SK-N-SH treated with all-trans-retinoic acid at 6 μM for 48 hours (cell line): ENCODE measurements around the gene OR13A1.
"Not testable (repeated sequence)": the region's sequence is repeated elsewhere in the genome, so short reads cannot be mapped to it uniquely, and the experiment has no call there.

ENCODE experiments used
- ATAC-seq: fragments of 200-7000 bp; cut with Tn5 transposase; 3 replicates; pipeline ENCODE4 v1.9.1; 2020; ENCODE audit warnings: mild to moderate bottlenecking, moderate library complexity
- ARNTL ChIP-seq: fragments of 450-650 bp; formaldehyde crosslinking; IDR thresholded peaks from 2 replicates; pipeline ENCODE4 v1.5.0; 2020; ENCODE audit warnings: low read depth, mild to moderate bottlenecking, moderate library complexity, borderline replicate concordance
- BACH2 ChIP-seq: fragments of 250-450 bp; sonication (Bioruptor Pico); IDR thresholded peaks from 2 replicates; pipeline ENCODE4 v1.9.0; 2021; ENCODE audit warnings: mild to moderate bottlenecking, borderline replicate concordance
- CSDC2 ChIP-seq: fragments of 250-450 bp; sonication (Bioruptor Pico); IDR thresholded peaks from 2 replicates; pipeline ENCODE4 v1.5.0; 2020; ENCODE audit warnings: mild to moderate bottlenecking, moderate library complexity
- ESRRG ChIP-seq: fragments of 250-450 bp; sonication (Bioruptor Pico); IDR thresholded peaks from 2 replicates; pipeline ENCODE4 v1.6.1; 2021; ENCODE audit warnings: mild to moderate bottlenecking
- GLIS3 ChIP-seq: fragments of 250-450 bp; sonication (Bioruptor Pico); IDR thresholded peaks from 2 replicates; pipeline ENCODE4 v1.5.0; 2020; ENCODE audit warnings: mild to moderate bottlenecking, moderate library complexity
- ISL1 ChIP-seq: fragments of 250-450 bp; sonication (Bioruptor Pico); IDR thresholded peaks from 2 replicates; pipeline ENCODE4 v2.1.2; 2022; ENCODE audit warnings: mild to moderate bottlenecking, moderate library complexity
- OSR1 ChIP-seq: fragments of 250-450 bp; sonication (Bioruptor Pico); IDR thresholded peaks from 2 replicates; pipeline ENCODE4 v1.8.0; 2022; ENCODE audit warnings: moderate library complexity, mild to moderate bottlenecking, inconsistent platforms
- RARB ChIP-seq: fragments of 250-450 bp; sonication (Bioruptor Pico); IDR thresholded peaks from 2 replicates; pipeline ENCODE4 v1.8.0; 2021; ENCODE audit warnings: mild to moderate bottlenecking, moderate library complexity
- SNAI2 ChIP-seq: fragments of 250-450 bp; sonication (Bioruptor Pico); IDR thresholded peaks from 2 replicates; pipeline ENCODE4 v1.5.0; 2020; ENCODE audit warnings: mild to moderate bottlenecking, moderate library complexity
- TCF4 ChIP-seq: fragments of 250-450 bp; sonication (Bioruptor Pico); IDR thresholded peaks from 2 replicates; pipeline ENCODE4 v1.8.0; 2021; ENCODE audit warnings: mild to moderate bottlenecking, moderate library complexity, borderline replicate concordance
- TOX ChIP-seq: fragments of 250-450 bp; sonication (Bioruptor Pico); IDR thresholded peaks from 2 replicates; pipeline ENCODE4 v1.8.0; 2021; ENCODE audit warnings: mild to moderate bottlenecking, moderate library complexity, borderline replicate concordance
- ZC3H10 ChIP-seq: fragments of 250-450 bp; sonication (Bioruptor Pico); IDR thresholded peaks from 2 replicates; pipeline ENCODE4 v1.5.1; 2021; ENCODE audit warnings: mild to moderate bottlenecking, moderate library complexity
- ZFP3 ChIP-seq: fragments of 250-450 bp; sonication (Bioruptor Pico); IDR thresholded peaks from 2 replicates; pipeline ENCODE4 v1.5.0; 2020; ENCODE audit warnings: mild to moderate bottlenecking, moderate library complexity
- ZFP30 ChIP-seq: fragments of 450-650 bp; formaldehyde crosslinking; IDR thresholded peaks from 2 replicates; pipeline ENCODE4 v1.5.0; 2022; ENCODE audit warnings: mild to moderate bottlenecking, moderate library complexity
- ZNF565 ChIP-seq: fragments of 450-650 bp; formaldehyde crosslinking; conservative IDR thresholded peaks from 2 replicates; pipeline ENCODE4 v1.5.0; 2020; ENCODE audit warnings: low read depth, mild to moderate bottlenecking, moderate library complexity
- ZNF70 ChIP-seq: fragments of 450-650 bp; formaldehyde crosslinking; IDR thresholded peaks from 2 replicates; pipeline ENCODE4 v1.5.0; 2020; ENCODE audit warnings: mild to moderate bottlenecking, moderate library complexity
- ZNF8 ChIP-seq: fragments of 450-650 bp; formaldehyde crosslinking; IDR thresholded peaks from 2 replicates; pipeline ENCODE4 v1.5.0; 2020; ENCODE audit warnings: mild to moderate bottlenecking, moderate library complexity
- TF ChIP-seq, protein P1 (sequence below): fragments of 250-450 bp; sonication (Bioruptor Pico); IDR thresholded peaks from 2 replicates; pipeline ENCODE4 v1.8.0; 2021; ENCODE audit warnings: low read depth, mild to moderate bottlenecking, moderate library complexity, borderline replicate concordance
- TF ChIP-seq, protein P2 (sequence below): fragments of 250-450 bp; sonication (Bioruptor Pico); IDR thresholded peaks from 2 replicates; pipeline ENCODE4 v1.5.1; 2021; ENCODE audit warnings: mild to moderate bottlenecking, moderate library complexity
- TF ChIP-seq, protein P3 (sequence below): fragments of 250-450 bp; sonication (Bioruptor Pico); IDR thresholded peaks from 2 replicates; pipeline ENCODE4 v1.8.0; 2020; ENCODE audit warnings: mild to moderate bottlenecking, moderate library complexity, borderline replicate concordance
- TF ChIP-seq, protein P4 (sequence below): fragments of 250-450 bp; sonication (Bioruptor Pico); IDR thresholded peaks from 2 replicates; pipeline ENCODE4 v1.5.1; 2020; ENCODE audit warnings: low read depth, mild to moderate bottlenecking, moderate library complexity
- TF ChIP-seq, protein P5 (sequence below): fragments of 250-450 bp; sonication (Bioruptor Pico); IDR thresholded peaks from 2 replicates; pipeline ENCODE4 v1.5.0; 2020; ENCODE audit warnings: mild to moderate bottlenecking, moderate library complexity

OR13A1 gene

DNA sequence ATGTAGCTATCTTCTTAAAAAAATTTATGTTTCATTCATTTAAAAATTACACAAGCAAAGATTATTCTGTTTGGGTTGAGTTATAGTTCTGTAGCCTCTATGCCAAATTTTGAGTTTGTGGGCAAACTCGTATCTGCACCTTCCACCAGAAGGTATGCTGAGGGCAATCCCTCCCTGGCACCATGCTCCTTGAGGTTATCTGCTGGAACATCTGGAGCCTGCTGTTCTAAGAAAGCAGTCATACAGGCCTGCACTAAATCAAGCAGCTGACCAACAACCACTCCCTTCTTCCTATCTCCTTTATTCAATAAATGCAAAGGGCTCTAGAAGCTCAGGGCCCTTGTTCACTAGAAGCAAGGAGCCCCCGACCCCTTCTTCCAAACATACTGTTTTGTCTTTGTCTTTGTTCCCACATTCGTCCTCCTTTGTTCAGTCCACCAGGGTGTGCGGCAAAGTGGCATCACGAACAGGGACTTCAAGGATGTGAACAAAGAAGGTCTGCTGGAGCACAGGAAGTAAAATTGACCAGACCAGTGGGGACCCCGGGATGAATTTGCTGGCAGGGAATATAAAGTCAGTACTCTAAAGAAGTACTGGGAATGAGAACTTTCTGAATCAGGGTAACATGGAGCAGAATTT, 36.4 kb downstream of the OR13A1 start:
- ATAC-seq = no peak
- no peak for TF ChIP-seq OSR1 (CRISPR knock-in tag)
- TF ChIP-seq, protein P1, sequence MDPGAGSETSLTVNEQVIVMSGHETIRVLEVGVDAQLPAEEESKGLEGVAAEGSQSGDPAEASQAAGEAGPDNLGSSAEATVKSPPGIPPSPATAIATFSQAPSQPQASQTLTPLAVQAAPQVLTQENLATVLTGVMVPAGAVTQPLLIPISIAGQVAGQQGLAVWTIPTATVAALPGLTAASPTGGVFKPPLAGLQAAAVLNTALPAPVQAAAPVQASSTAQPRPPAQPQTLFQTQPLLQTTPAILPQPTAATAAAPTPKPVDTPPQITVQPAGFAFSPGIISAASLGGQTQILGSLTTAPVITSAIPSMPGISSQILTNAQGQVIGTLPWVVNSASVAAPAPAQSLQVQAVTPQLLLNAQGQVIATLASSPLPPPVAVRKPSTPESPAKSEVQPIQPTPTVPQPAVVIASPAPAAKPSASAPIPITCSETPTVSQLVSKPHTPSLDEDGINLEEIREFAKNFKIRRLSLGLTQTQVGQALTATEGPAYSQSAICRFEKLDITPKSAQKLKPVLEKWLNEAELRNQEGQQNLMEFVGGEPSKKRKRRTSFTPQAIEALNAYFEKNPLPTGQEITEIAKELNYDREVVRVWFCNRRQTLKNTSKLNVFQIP (CRISPR knock-in tag) = no peak
- TF ChIP-seq TOX (CRISPR knock-in tag) = no peak
- no peak for TF ChIP-seq ZC3H10 (CRISPR knock-in tag)
- no peak for TF ChIP-seq ESRRG (CRISPR knock-in tag)
- no peak for TF ChIP-seq ZNF565
- TF ChIP-seq CSDC2 = no peak
- TF ChIP-seq RARB (CRISPR knock-in tag) = no peak
- no peak for TF ChIP-seq ARNTL (CRISPR knock-in tag)
- TF ChIP-seq ZNF8 = no peak
- no peak for TF ChIP-seq BACH2 (CRISPR knock-in tag)
- TF ChIP-seq, protein P2, sequence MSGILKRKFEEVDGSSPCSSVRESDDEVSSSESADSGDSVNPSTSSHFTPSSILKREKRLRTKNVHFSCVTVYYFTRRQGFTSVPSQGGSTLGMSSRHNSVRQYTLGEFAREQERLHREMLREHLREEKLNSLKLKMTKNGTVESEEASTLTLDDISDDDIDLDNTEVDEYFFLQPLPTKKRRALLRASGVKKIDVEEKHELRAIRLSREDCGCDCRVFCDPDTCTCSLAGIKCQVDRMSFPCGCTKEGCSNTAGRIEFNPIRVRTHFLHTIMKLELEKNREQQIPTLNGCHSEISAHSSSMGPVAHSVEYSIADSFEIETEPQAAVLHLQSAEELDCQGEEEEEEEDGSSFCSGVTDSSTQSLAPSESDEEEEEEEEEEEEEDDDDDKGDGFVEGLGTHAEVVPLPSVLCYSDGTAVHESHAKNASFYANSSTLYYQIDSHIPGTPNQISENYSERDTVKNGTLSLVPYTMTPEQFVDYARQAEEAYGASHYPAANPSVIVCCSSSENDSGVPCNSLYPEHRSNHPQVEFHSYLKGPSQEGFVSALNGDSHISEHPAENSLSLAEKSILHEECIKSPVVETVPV = no peak
- TF ChIP-seq ZNF70 (CRISPR knock-in tag) = no peak
- TF ChIP-seq, protein P3, sequence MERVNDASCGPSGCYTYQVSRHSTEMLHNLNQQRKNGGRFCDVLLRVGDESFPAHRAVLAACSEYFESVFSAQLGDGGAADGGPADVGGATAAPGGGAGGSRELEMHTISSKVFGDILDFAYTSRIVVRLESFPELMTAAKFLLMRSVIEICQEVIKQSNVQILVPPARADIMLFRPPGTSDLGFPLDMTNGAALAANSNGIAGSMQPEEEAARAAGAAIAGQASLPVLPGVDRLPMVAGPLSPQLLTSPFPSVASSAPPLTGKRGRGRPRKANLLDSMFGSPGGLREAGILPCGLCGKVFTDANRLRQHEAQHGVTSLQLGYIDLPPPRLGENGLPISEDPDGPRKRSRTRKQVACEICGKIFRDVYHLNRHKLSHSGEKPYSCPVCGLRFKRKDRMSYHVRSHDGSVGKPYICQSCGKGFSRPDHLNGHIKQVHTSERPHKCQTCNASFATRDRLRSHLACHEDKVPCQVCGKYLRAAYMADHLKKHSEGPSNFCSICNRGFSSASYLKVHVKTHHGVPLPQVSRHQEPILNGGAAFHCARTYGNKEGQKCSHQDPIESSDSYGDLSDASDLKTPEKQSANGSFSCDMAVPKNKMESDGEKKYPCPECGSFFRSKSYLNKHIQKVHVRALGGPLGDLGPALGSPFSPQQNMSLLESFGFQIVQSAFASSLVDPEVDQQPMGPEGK = no peak
- TF ChIP-seq, protein P4, sequence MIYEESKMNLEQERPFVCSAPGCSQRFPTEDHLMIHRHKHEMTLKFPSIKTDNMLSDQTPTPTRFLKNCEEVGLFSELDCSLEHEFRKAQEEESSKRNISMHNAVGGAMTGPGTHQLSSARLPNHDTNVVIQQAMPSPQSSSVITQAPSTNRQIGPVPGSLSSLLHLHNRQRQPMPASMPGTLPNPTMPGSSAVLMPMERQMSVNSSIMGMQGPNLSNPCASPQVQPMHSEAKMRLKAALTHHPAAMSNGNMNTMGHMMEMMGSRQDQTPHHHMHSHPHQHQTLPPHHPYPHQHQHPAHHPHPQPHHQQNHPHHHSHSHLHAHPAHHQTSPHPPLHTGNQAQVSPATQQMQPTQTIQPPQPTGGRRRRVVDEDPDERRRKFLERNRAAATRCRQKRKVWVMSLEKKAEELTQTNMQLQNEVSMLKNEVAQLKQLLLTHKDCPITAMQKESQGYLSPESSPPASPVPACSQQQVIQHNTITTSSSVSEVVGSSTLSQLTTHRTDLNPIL = no peak
- no peak for TF ChIP-seq TCF4 (CRISPR knock-in tag)
- no peak for TF ChIP-seq SNAI2 (CRISPR knock-in tag)
- no peak for TF ChIP-seq GLIS3

DNA sequence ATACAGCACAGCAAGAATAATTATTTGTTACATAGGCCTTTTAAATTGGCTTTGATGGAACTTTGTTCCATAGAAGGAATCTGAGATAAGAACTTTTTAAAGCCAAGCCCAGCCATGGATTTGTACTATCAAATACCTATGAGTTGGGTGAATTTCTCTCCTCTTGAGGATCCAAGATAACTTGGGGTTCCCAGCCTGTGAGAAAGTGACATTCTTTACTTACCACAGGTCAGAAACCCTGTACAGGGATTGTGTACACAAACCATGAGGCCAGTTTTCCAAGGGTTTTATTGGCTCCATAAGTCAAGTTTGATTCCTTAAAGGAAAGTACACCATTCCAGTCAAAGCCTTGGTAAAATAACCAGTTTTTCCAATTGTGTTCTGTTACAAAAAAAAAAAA, 39.3 kb downstream of the OR13A1 start:
- ATAC-seq = not testable (repeated sequence)

DNA sequence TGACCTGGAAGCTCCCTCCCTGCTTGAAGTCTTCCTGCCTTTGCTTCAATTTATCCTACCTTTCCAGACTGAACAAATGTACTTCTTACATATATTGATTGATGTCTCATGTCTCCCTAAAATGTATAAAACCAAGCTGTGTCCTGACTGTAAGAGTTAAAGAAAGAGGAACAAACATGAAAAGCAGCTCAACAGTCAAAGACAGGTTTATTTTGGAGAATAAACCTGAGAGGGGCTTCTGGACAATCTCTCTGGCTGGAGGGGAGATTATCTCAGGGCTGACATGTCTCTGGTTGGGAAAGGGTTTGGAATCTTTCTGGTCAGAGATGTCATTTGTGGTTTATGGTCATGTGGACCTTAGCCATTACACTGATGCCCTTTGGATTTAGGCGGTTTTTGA, 41.0 kb downstream of the OR13A1 start:
- no peak for TF ChIP-seq ZNF8
- no peak for TF ChIP-seq ZC3H10 (CRISPR knock-in tag)
- no peak for TF ChIP-seq CSDC2
- TF ChIP-seq ISL1 (CRISPR knock-in tag) = no peak
- TF ChIP-seq GLIS3 = no peak
- no peak for TF ChIP-seq SNAI2 (CRISPR knock-in tag)
- no peak for TF ChIP-seq ZFP3 (CRISPR knock-in tag)
- TF ChIP-seq OSR1 (CRISPR knock-in tag) = no peak
- TF ChIP-seq, protein P1 (CRISPR knock-in tag) = no peak
- TF ChIP-seq BACH2 (CRISPR knock-in tag) = no peak
- TF ChIP-seq, protein P5, sequence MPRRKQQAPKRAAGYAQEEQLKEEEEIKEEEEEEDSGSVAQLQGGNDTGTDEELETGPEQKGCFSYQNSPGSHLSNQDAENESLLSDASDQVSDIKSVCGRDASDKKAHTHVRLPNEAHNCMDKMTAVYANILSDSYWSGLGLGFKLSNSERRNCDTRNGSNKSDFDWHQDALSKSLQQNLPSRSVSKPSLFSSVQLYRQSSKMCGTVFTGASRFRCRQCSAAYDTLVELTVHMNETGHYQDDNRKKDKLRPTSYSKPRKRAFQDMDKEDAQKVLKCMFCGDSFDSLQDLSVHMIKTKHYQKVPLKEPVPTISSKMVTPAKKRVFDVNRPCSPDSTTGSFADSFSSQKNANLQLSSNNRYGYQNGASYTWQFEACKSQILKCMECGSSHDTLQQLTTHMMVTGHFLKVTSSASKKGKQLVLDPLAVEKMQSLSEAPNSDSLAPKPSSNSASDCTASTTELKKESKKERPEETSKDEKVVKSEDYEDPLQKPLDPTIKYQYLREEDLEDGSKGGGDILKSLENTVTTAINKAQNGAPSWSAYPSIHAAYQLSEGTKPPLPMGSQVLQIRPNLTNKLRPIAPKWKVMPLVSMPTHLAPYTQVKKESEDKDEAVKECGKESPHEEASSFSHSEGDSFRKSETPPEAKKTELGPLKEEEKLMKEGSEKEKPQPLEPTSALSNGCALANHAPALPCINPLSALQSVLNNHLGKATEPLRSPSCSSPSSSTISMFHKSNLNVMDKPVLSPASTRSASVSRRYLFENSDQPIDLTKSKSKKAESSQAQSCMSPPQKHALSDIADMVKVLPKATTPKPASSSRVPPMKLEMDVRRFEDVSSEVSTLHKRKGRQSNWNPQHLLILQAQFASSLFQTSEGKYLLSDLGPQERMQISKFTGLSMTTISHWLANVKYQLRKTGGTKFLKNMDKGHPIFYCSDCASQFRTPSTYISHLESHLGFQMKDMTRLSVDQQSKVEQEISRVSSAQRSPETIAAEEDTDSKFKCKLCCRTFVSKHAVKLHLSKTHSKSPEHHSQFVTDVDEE (CRISPR knock-in tag) = no peak
- TF ChIP-seq ZFP30 (CRISPR knock-in tag) = no peak
- TF ChIP-seq, protein P3 = no peak
- TF ChIP-seq ESRRG (CRISPR knock-in tag) = no peak
- TF ChIP-seq TCF4 (CRISPR knock-in tag) = no peak
- no peak for TF ChIP-seq TOX (CRISPR knock-in tag)
- no peak for TF ChIP-seq RARB (CRISPR knock-in tag)
- TF ChIP-seq ARNTL (CRISPR knock-in tag) = no peak
- ATAC-seq = no peak

DNA sequence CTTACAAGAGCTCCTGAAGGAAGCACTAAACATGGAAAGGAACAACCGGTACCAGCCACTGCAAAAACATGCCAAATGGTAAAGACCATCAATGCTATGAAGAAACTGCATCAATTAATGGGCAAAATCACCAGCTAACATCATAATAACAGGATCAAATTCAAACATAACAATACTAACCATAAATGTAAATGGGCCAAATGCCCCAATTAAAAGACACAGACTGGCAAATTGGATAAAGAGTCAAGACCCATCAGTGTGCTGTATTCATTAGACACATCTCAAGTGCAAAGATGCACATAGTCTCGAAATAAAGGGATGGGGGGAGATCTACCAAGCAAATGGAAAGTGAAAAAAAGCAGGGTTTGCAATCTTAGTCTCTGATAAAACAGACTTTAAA, 47.6 kb downstream of the OR13A1 start:
- not testable (repeated sequence) for ATAC-seq
